Right lobe of liver (tissue), 6 donors: ENCODE results near the gene SLC2A11. TPM values are rescaled to one million over a fixed set of nuclear protein-coding genes. Genes with fewer than 3 reads are reported as not detected.

Source experiments
- ATAC-seq, 4 donors: fragments of 200-7000 bp; cut with Tn5 transposase; one replicate each; pipeline ENCODE4 v1.9.1; 2020; ENCODE audit warnings: mild to moderate bottlenecking in 4 of 4, moderate library complexity in 4 of 4
- DNase-seq, 3 donors: peaks; one replicate each; pipeline ENCODE4 v3.0.0-alpha.2; 2020
- H3K27ac ChIP-seq, 3 donors: fragments of 200-600 bp; one replicate each; pipeline ENCODE4 v1.8.0; 2022
- H3K27me3 ChIP-seq, 2 donors: fragments of 200-600 bp; one replicate each; pipeline ENCODE4 v1.8.0; 2022
- H3K36me3 ChIP-seq, 4 donors: fragments of 200-600 bp; sonication (generic) in 1 of 4; one replicate each; pipeline versions ENCODE4 v1.5.1 to v1.8.0; 2017 to 2022; ENCODE audit warnings: control low read depth in 1 of 4
- H3K4me1 ChIP-seq, 4 donors: fragments of 200-600 bp; sonication (generic) in 1 of 4; one replicate each; pipeline versions ENCODE4 v1.5.1 to v1.8.0; 2017 to 2022; ENCODE audit warnings: control low read depth in 1 of 4
- H3K4me3 ChIP-seq, 3 donors: fragments of 200-600 bp; one replicate each; pipeline ENCODE4 v1.8.0; 2022
- H3K9me3 ChIP-seq, 4 donors: fragments of 200-600 bp; sonication (generic) in 1 of 4; one replicate each; pipeline versions ENCODE4 v1.5.1 to v1.8.0; 2017 to 2022; ENCODE audit warnings: control low read depth in 1 of 4
- POLR2A ChIP-seq: fragments of 450-650 bp; IDR thresholded peaks from one replicate; pipeline ENCODE4 v1.6.1; 2017; ENCODE audit warnings: antibody characterized with exemption, mild to moderate bottlenecking
- WGBS: methylation state at CpG from one replicate; pipeline ENCODE4 v1.1.6; 2018; ENCODE audit warnings: low coverage, low lambda C conversion rate; ENCODE audit not compliant: insufficient coverage; ENCODE audit errors: missing lambda C conversion rate; 5-methylcytosine and 5-hydroxymethylcytosine counted together
- intact Hi-C, 2 donors: fragments of 100-400 bp; cut with DNase I; formaldehyde crosslinking; loops; one replicate each; pipeline versions ENCODE4 v1.11.2 to v1.14.1; 2022
- total RNA-seq, 6 experiments: library from RNA; depleted of rRNA in 2 of 6; stranded (reverse); fragments of >200 nt in 2 of 6; fragmentation: NEBNext Ultra II Directional in 3 of 6; extraction: Animal tissue kit (Norgen Biotek cat#: 25700) in 3 of 6; gene quantifications; one replicate each; pipeline versions ENCODE4 v1.1.0 to v1.2.4, GENCODE V29; 2016 to 2023
- TF ChIP-seq, protein P1 (sequence below), 4 donors: fragments of 200-600 bp in 3 of 4; fragments of 450-650 bp in 1 of 4; IDR thresholded peaks; one replicate each; pipeline versions ENCODE4 v1.5.1 to v1.8.0; 2016 to 2022; ENCODE audit warnings: antibody characterized with exemption in 4 of 4, mild to moderate bottlenecking in 2 of 4
- donor health status: DM: no; HTN: yes; CAD: no.
- donor health status: DM: no; HTN: no; CAD: no.
- donor health status: DM: no; HTN: no; CAD: no.
- donor health status: DM: no; HTN: yes; CAD: no.
- donor health status: DM: no; HTN: yes; CAD: no.

SLC2A11 gene
- total RNA-seq, 6 experiments from 2014 or later: 2.9 to 7.1 (median 5.0) TPM

GRCh38 chr22:23868580-23868979 lies 10.9 kb downstream of the SLC2A11 start:
- 89% methylated on average over 4 of the region's 4 CpGs for WGBS
- Histone ChIP-seq H3K36me3 (no peaks in the 10 kb centered on the region), H3K4me1 (no peaks in the 10 kb centered on the region), H3K27ac (no peak overlapping the region), H3K4me3 (no peak overlapping the region), H3K27me3 (no peaks in the 10 kb centered on the region), H3K9me3 (no peaks in the 10 kb centered on the region)
- DNase-seq (no peak), ATAC-seq (no peak)
- TF ChIP-seq, protein P1, sequence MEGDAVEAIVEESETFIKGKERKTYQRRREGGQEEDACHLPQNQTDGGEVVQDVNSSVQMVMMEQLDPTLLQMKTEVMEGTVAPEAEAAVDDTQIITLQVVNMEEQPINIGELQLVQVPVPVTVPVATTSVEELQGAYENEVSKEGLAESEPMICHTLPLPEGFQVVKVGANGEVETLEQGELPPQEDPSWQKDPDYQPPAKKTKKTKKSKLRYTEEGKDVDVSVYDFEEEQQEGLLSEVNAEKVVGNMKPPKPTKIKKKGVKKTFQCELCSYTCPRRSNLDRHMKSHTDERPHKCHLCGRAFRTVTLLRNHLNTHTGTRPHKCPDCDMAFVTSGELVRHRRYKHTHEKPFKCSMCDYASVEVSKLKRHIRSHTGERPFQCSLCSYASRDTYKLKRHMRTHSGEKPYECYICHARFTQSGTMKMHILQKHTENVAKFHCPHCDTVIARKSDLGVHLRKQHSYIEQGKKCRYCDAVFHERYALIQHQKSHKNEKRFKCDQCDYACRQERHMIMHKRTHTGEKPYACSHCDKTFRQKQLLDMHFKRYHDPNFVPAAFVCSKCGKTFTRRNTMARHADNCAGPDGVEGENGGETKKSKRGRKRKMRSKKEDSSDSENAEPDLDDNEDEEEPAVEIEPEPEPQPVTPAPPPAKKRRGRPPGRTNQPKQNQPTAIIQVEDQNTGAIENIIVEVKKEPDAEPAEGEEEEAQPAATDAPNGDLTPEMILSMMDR (IDR thresholded peaks at IDR 0.05): no peak
- TF ChIP-seq POLR2A: no peak
- intact Hi-C loops: no loop called here

DNA sequence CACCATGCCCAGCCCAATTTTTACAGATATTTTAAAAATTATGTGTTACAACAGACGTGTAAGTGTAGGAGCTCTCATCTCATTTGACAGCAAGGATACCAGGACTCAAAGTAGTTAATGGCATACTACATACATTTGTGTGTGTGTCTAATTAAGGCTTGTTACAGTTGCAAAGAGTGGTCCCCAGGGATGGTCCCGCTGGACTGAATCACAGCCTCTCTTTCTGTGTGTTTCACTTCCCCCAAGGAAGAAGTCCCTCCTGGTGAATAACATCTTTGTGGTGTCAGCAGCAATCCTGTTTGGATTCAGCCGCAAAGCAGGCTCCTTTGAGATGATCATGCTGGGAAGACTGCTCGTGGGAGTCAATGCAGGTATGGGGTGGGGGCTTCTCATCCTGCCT lies 17.2 kb downstream of the SLC2A11 start:
- no peak for ATAC-seq
- DNase-seq: no peak
- Histone ChIP-seq H3K36me3 (no peaks in the 10 kb centered on the region), H3K4me3 (no peak overlapping the region), H3K9me3 (no peaks in the 10 kb centered on the region), H3K27me3 (no peaks in the 10 kb centered on the region), H3K27ac (no peak overlapping the region), H3K4me1 (no peaks in the 10 kb centered on the region)
- 82% methylated on average over 3 of the region's 4 CpGs for WGBS
- intact Hi-C loops: no loop called here
- TF ChIP-seq, protein P1 (IDR thresholded peaks at IDR 0.05): no peak
- no peak for TF ChIP-seq POLR2A

DNA sequence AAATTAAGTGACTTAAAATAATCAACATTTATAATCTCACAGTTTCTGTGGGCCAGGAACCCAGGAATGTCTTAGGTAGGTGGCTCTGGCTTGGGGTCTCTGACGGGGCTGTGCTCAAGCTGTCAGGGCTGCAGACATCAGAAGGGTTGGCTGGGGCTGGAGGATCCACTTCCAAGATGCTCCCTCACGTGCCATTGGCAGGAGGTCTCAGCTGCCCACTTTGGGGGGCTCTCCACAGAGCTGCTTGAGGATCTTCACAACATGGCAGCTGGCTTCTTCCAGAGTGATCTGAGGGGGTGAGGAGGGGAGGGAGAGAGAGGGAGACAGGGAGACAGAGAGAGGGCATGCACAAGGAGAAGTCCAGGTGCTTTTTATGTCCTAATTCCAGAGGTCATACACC lies 18.1 kb downstream of the SLC2A11 start:
- DNase-seq (no peak), ATAC-seq (no peak)
- Histone ChIP-seq H3K9me3 (no peaks in the 10 kb centered on the region), H3K27ac (no peak overlapping the region), H3K4me3 (no peak overlapping the region), H3K36me3 (no peaks in the 10 kb centered on the region), H3K27me3 (no peaks in the 10 kb centered on the region), H3K4me1 (no peaks in the 10 kb centered on the region)
- intact Hi-C loops: no loop called here
- no peak for TF ChIP-seq POLR2A
- TF ChIP-seq, protein P1 (IDR thresholded peaks at IDR 0.05): no peak
- WGBS: 67% methylated on average over 1 of the region's 2 CpGs

- no peaks in the 10 kb centered on the region for H3K9me3 ChIP-seq
- no peaks in the 10 kb centered on the region for H3K27me3 ChIP-seq
- ATAC-seq: no peak
- 78% methylated on average over 1 of the region's 8 CpGs for WGBS
- no peaks in the 10 kb centered on the region for H3K4me1 ChIP-seq
- H3K27ac ChIP-seq: no peak overlapping the region
- no peak overlapping the region for H3K4me3 ChIP-seq
- TF ChIP-seq POLR2A: no peak
- TF ChIP-seq, protein P1 (IDR thresholded peaks at IDR 0.05): no peak
- DNase-seq: no peak
- H3K36me3 ChIP-seq: peaks cover 0 to 2% (median 0%) of the 10 kb centered on the region in 4 donors
- intact Hi-C loops: no loop called here
Measured at GRCh38 chr22:23877566-23877965, 19.9 kb downstream of the SLC2A11 start.

DNA sequence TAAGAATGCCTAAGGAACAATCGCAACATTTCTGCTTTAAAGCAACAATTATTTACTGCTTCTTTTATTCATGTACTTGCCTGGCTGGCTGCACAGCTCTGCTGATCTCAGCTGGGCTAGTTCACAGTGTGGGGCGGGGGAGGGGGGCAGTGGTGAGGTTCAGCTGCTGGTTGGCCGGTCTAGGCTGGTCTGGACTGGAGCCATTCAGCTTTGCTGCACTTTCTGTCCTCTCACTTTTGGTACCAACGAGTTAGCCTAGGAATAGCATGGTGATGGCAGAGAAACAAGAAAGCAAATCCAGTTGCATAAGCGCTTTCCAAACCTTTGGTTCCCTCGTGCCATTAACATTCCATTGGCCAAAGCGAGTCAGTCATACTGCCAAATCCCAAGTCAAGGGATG lies 20.5 kb downstream of the SLC2A11 start:
- TF ChIP-seq POLR2A: no peak
- TF ChIP-seq, protein P1 (IDR thresholded peaks at IDR 0.05): no peak
- Histone ChIP-seq H3K27ac (no peak overlapping the region), H3K9me3 (no peaks in the 10 kb centered on the region), H3K4me3 (no peak overlapping the region), H3K4me1 (no peaks in the 10 kb centered on the region), H3K27me3 (no peaks in the 10 kb centered on the region), H3K36me3 (peaks cover 0 to 3% (median 0%) of the 10 kb centered on the region in 4 donors)
- WGBS: 82% methylated on average over 3 of the region's 7 CpGs
- DNase-seq (no peak), ATAC-seq (no peak)
- intact Hi-C loops: no loop called here
